ENCODE data around the gene TSHZ3. TPM values are rescaled to one million over a fixed set of nuclear protein-coding genes. Genes with fewer than 3 reads are reported as not detected.

TSHZ3 gene
- polyA plus RNA-seq, 1 donor from 2014 or later = 2.4 TPM

DNA sequence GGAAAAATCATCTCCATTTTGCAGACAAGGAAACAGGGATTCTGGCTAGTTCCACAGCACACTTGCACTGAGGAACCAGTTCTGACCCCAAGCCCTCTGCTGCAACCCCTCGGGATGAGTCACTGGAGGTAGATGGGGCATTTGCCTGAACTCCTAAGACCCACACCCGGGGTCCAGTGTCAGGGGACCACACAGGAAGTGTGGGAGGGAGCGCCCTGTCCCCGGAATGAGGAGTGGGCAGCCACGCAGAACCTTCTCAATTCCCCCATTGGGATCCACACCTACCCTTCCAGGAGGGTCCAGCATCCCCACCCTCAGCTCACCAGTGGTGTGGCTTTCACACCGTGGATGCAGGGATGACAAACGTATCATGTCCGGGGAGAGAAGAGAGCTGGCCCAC lies 62.7 kb downstream of the TSHZ3 start:
- Histone ChIP-seq H3K9me3 (ENCODE audit: low read length) (no peaks in the 10 kb centered on the region), H3K9ac (ENCODE audit: low read length) (no peak overlapping the region), H3K4me3 (ENCODE audit: low read length) (no peak overlapping the region), H3K27ac (ENCODE audit: low read length) (no peak overlapping the region), H3K79me2 (replicated peaks; ENCODE audit: insufficient read depth, low read length) (no peaks in the 10 kb centered on the region), H3K27me3 (ENCODE audit: insufficient read depth, low read depth, low read length) (no peaks in the 10 kb centered on the region), H3K36me3 (ENCODE audit: insufficient read depth, low read length) (no peaks in the 10 kb centered on the region), H3F3A (ENCODE audit: insufficient read depth, low read length, poor library complexity, severe bottlenecking) (no peaks in the 10 kb centered on the region), H3K4me2 (ENCODE audit: low read length) (no peak overlapping the region), H3K9me2 (ENCODE audit: insufficient read depth, low read length) (no peaks in the 10 kb centered on the region), H4K20me1 (ENCODE audit: insufficient read depth) (no peaks in the 10 kb centered on the region), H2AFZ (ENCODE audit: low read depth, low read length) (no peak overlapping the region)
- TF ChIP-seq CTCF (IDR thresholded peaks at IDR 0.05; ENCODE audit: poor library complexity, severe bottlenecking) = no peak
- no peak for TF ChIP-seq EP300 (conservative IDR thresholded peaks at IDR 0.05; ENCODE audit: poor library complexity, severe bottlenecking)
- no peak for TF ChIP-seq MXI1 (conservative IDR thresholded peaks at IDR 0.05; ENCODE audit: poor library complexity, severe bottlenecking)
- TF ChIP-seq RAD21 (conservative IDR thresholded peaks at IDR 0.05) = no peak
- TF ChIP-seq EZH2 (IDR thresholded peaks at IDR 0.05; ENCODE audit: borderline replicate concordance, insufficient read depth, low read length, poor library complexity, severe bottlenecking) = no peak
- no peak for TF ChIP-seq POLR2AphosphoS5 (IDR thresholded peaks at IDR 0.05)
- TF ChIP-seq SMC3 (conservative IDR thresholded peaks at IDR 0.05; ENCODE audit: poor library complexity) = no peak
- TF ChIP-seq TAF1 (IDR thresholded peaks at IDR 0.05; ENCODE audit: low read depth) = no peak
- TF ChIP-seq REST (IDR thresholded peaks at IDR 0.05; ENCODE audit: borderline replicate concordance) = no peak

- TF ChIP-seq SMC3 (conservative IDR thresholded peaks at IDR 0.05; ENCODE audit: poor library complexity) (no peak), EZH2 (IDR thresholded peaks at IDR 0.05; ENCODE audit: borderline replicate concordance, insufficient read depth, low read length, poor library complexity, severe bottlenecking) (no peak)
- Histone ChIP-seq H3F3A (ENCODE audit: insufficient read depth, low read length, poor library complexity, severe bottlenecking) (no peaks in the 10 kb centered on the region), H3K4me2 (ENCODE audit: low read length) (no peak overlapping the region), H3K79me2 (replicated peaks; ENCODE audit: insufficient read depth, low read length) (no peaks in the 10 kb centered on the region), H4K20me1 (ENCODE audit: insufficient read depth) (no peaks in the 10 kb centered on the region), H3K27ac (ENCODE audit: low read length) (no peak overlapping the region), H3K36me3 (ENCODE audit: insufficient read depth, low read length) (no peaks in the 10 kb centered on the region), H3K9me3 (ENCODE audit: low read length) (no peaks in the 10 kb centered on the region), H3K9ac (ENCODE audit: low read length) (no peak overlapping the region), H3K4me3 (ENCODE audit: low read length) (no peak overlapping the region), H2AFZ (ENCODE audit: low read depth, low read length) (no peak overlapping the region), H3K9me2 (ENCODE audit: insufficient read depth, low read length) (no peaks in the 10 kb centered on the region), H3K27me3 (ENCODE audit: insufficient read depth, low read depth, low read length) (no peaks in the 10 kb centered on the region)
Measured at GRCh38 chr19:31285744-31286143, 63.5 kb downstream of the TSHZ3 start.

DNA sequence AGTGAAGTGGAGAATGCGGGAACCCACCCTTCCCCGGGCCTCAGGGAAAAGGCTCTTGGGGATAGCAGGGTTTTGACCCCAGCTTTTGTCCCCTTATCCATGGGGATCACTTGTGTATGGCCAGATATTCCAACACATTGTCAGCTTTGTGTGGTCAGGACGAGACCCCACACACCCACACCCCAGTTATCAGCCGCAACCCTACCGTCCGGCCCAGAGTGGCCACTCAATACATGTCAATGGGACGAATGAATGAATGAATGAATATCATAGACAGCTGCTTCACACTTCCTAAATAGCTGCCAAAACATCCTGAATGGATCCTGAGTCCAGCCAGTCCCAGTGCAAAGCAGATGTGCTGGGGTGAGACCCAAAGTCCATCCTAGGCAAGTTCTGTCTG lies 64.6 kb downstream of the TSHZ3 start:
- no peak overlapping the region for H3K4me3 ChIP-seq (ENCODE audit: low read length)
- H3K79me2 ChIP-seq (replicated peaks; ENCODE audit: insufficient read depth, low read length) = no peaks in the 10 kb centered on the region
- no peaks in the 10 kb centered on the region for H3K9me3 ChIP-seq (ENCODE audit: low read length)

More for the DNA sequence above, 64.6 kb downstream of the TSHZ3 start:
- no peak for TF ChIP-seq REST (IDR thresholded peaks at IDR 0.05; ENCODE audit: borderline replicate concordance)
- TF ChIP-seq SMC3 (conservative IDR thresholded peaks at IDR 0.05; ENCODE audit: poor library complexity) = no peak
- Histone ChIP-seq H3F3A (ENCODE audit: insufficient read depth, low read length, poor library complexity, severe bottlenecking) (no peaks in the 10 kb centered on the region), H3K36me3 (ENCODE audit: insufficient read depth, low read length) (no peaks in the 10 kb centered on the region), H4K20me1 (ENCODE audit: insufficient read depth) (no peaks in the 10 kb centered on the region), H3K9ac (ENCODE audit: low read length) (no peak overlapping the region), H3K27ac (ENCODE audit: low read length) (no peak overlapping the region), H2AFZ (ENCODE audit: low read depth, low read length) (no peak overlapping the region), H3K27me3 (ENCODE audit: insufficient read depth, low read depth, low read length) (no peaks in the 10 kb centered on the region), H3K4me2 (ENCODE audit: low read length) (no peak overlapping the region), H3K9me2 (ENCODE audit: insufficient read depth, low read length) (no peaks in the 10 kb centered on the region)
